Endodermal cell (in vitro differentiated cells): ENCODE measurements around the gene WSCD2. TPM values are rescaled to one million over a fixed set of nuclear protein-coding genes. Genes with fewer than 3 reads are reported as not detected.
A peak's percentile ranks its signal among the peaks of the same experiment; 100 is the strongest.

ENCODE experiments used
- DNase-seq: peaks from one replicate; pipeline ENCODE4 v3.0.0-alpha.2; 2017
- H3K27ac ChIP-seq: 2 replicates; pipeline ENCODE4 v1.5.1; 2013; ENCODE audit warnings: mild to moderate bottlenecking, low read depth, low read length, moderate library complexity
- H3K27me3 ChIP-seq: 2 replicates; pipeline ENCODE4 v1.6.1; 2013; ENCODE audit warnings: mild to moderate bottlenecking, low read length, moderate library complexity; ENCODE audit not compliant: insufficient read depth, control insufficient read depth, poor library complexity, severe bottlenecking
- H3K36me3 ChIP-seq: 2 replicates; pipeline ENCODE4 v1.7.0; 2013; ENCODE audit warnings: mild to moderate bottlenecking, low read length, moderate library complexity; ENCODE audit not compliant: control insufficient read depth, insufficient read depth
- H3K4me1 ChIP-seq: one replicate; pipeline ENCODE4 v1.7.0; 2013; ENCODE audit warnings: low read length; ENCODE audit not compliant: control insufficient read depth, insufficient read depth
- H3K4me3 ChIP-seq: 2 replicates; pipeline ENCODE4 v1.5.1; 2013; ENCODE audit warnings: mild to moderate bottlenecking, low read length, moderate library complexity
- H3K9ac ChIP-seq: 2 replicates; pipeline ENCODE4 v1.6.1; 2013; ENCODE audit warnings: mild to moderate bottlenecking, low read length, moderate library complexity; ENCODE audit not compliant: poor library complexity, severe bottlenecking; ENCODE audit errors: extremely low read depth
- H3K9me3 ChIP-seq: 2 replicates; pipeline ENCODE4 v1.6.1; 2013; ENCODE audit warnings: mild to moderate bottlenecking, low read length, moderate library complexity; ENCODE audit not compliant: control insufficient read depth
- H3K27ac Mint-ChIP-seq: 2 replicates; pipeline ENCODE4 v1.8.0; 2020; ENCODE audit warnings: mixed read lengths
- H3K27me3 Mint-ChIP-seq: 2 replicates; pipeline ENCODE4 v1.8.0; 2021; ENCODE audit warnings: mild to moderate bottlenecking, mixed read lengths; ENCODE audit not compliant: insufficient read depth
- H3K36me3 Mint-ChIP-seq: 2 replicates; pipeline ENCODE4 v1.8.0; 2020; ENCODE audit warnings: low read depth, mixed read lengths
- H3K4me1 Mint-ChIP-seq: 2 replicates; pipeline ENCODE4 v1.8.0; 2020; ENCODE audit warnings: mixed read lengths
- H3K4me3 Mint-ChIP-seq: 2 replicates; pipeline ENCODE4 v1.8.0; 2020; ENCODE audit warnings: mild to moderate bottlenecking, moderate library complexity, mixed read lengths
- H3K9me3 Mint-ChIP-seq: 2 replicates; pipeline ENCODE4 v1.8.0; 2020; ENCODE audit warnings: mild to moderate bottlenecking, mixed read lengths
- CTCF ChIP-seq: fragments of 200-600 bp; sonication (generic); conservative IDR thresholded peaks from 2 replicates; pipeline ENCODE4 v1.5.0; 2021; ENCODE audit warnings: antibody characterized with exemption, mild to moderate bottlenecking
- WGBS, 2 experiments: methylation state at CpG; one replicate each; pipeline versions ENCODE4 v1.1.5 to v1.1.7; 2013; ENCODE audit warnings: missing lambda C conversion rate in 2 of 2, mixed read lengths in 1 of 2; ENCODE audit not compliant: insufficient coverage in 1 of 2, insufficient read length in 1 of 2; 5-methylcytosine and 5-hydroxymethylcytosine counted together
- total RNA-seq, 2 donors: library from RNA; stranded (reverse); fragmentation: NEBNext Ultra II Directional in 1 of 2; extraction: Animal tissue kit (Norgen Biotek cat#: 25700) in 1 of 2; gene quantifications; 2 replicates in 1 of 2; 3 replicates in 1 of 2; pipeline ENCODE4 v1.2.1, GENCODE V29; 2021

The WSCD2 gene
- total RNA-seq, 2 donors from 2014 or later = 0.80 to 1.3 TPM

- no peak overlapping the region for H3K4me3 Mint-ChIP-seq
- WGBS, 2 experiments = 73% methylated on average over 1 of the region's 1 CpG
- TF ChIP-seq CTCF = no peak
- Histone ChIP-seq H3K27me3 (peaks cover 79% of the 10 kb centered on the region), H3K4me1 (peaks cover 28% of the 10 kb centered on the region), H3K36me3 (no peaks in the 10 kb centered on the region), H3K9ac (no peak overlapping the region), H3K27ac (no peak overlapping the region), H3K4me3 (peak overlapping the region; percentile 19), H3K9me3 (no peaks in the 10 kb centered on the region)
- H3K4me1 Mint-ChIP-seq = peaks cover 42% of the 10 kb centered on the region
- H3K36me3 Mint-ChIP-seq = no peaks in the 10 kb centered on the region
- H3K27ac Mint-ChIP-seq = no peak overlapping the region
- H3K27me3 Mint-ChIP-seq = peaks cover 95% of the 10 kb centered on the region
- peak; percentile 80 for DNase-seq
- H3K9me3 Mint-ChIP-seq = no peaks in the 10 kb centered on the region
Measured at GRCh38 chr12:108185002-108185401, 55.9 kb downstream of the WSCD2 start.

GRCh38 chr12:108187831-108188230 is 58.7 kb downstream of the WSCD2 start:
- no peak overlapping the region for H3K9ac ChIP-seq
- no peak for TF ChIP-seq CTCF
- H3K4me1 ChIP-seq = peaks cover 19% of the 10 kb centered on the region
- no peak overlapping the region for H3K4me3 Mint-ChIP-seq
- DNase-seq = no peak
- H3K36me3 Mint-ChIP-seq = no peaks in the 10 kb centered on the region
- no peak overlapping the region for H3K4me3 ChIP-seq
- H3K27me3 Mint-ChIP-seq = peaks cover 91% of the 10 kb centered on the region
- H3K9me3 ChIP-seq = no peaks in the 10 kb centered on the region
- no peaks in the 10 kb centered on the region for H3K9me3 Mint-ChIP-seq
- peaks cover 67% of the 10 kb centered on the region for H3K27me3 ChIP-seq
- no peak overlapping the region for H3K27ac Mint-ChIP-seq
- no peak overlapping the region for H3K27ac ChIP-seq
- H3K36me3 ChIP-seq = no peaks in the 10 kb centered on the region
- peaks cover 29% of the 10 kb centered on the region for H3K4me1 Mint-ChIP-seq
- WGBS, 2 experiments = 95 to 96% methylated on average over 3 to 5 of the region's 5 CpGs

- no peak overlapping the region for H3K9ac ChIP-seq
- no peak for DNase-seq
- Mint-ChIP-seq H3K27ac (no peak overlapping the region), H3K27me3 (peaks cover 74% of the 10 kb centered on the region), H3K36me3 (no peaks in the 10 kb centered on the region), H3K9me3 (no peaks in the 10 kb centered on the region), H3K4me1 (peaks cover 4% of the 10 kb centered on the region), H3K4me3 (no peak overlapping the region)
- H3K4me3 ChIP-seq = no peak overlapping the region
- WGBS, 2 experiments = 92% methylated on average over 3 of the region's 3 CpGs; no CpG with 5 or more reads in 1 of the 2 experiments
- peaks cover 51% of the 10 kb centered on the region for H3K27me3 ChIP-seq
- H3K36me3 ChIP-seq = no peaks in the 10 kb centered on the region
- H3K4me1 ChIP-seq = no peaks in the 10 kb centered on the region
- peak; percentile 31 for TF ChIP-seq CTCF
- H3K27ac ChIP-seq = no peak overlapping the region
- H3K9me3 ChIP-seq = no peaks in the 10 kb centered on the region
Measured at GRCh38 chr12:108190529-108190928, 61.4 kb downstream of the WSCD2 start.
